Erythroblast (primary cell): ENCODE measurements around the gene DDAH2.

Experiments
- GATA1 ChIP-seq: IDR thresholded peaks from 2 replicates; pipeline ENCODE4 v1.6.1; 2011; ENCODE audit warnings: low read depth, mild to moderate bottlenecking, control low read depth, low read length, moderate library complexity
- POLR2A ChIP-seq: IDR thresholded peaks from 2 replicates; pipeline ENCODE4 v1.6.1; 2011; ENCODE audit warnings: mild to moderate bottlenecking, low read length

- TF ChIP-seq POLR2A: no peak
- TF ChIP-seq GATA1: no peak
These were observed 34.5 kb upstream of the DDAH2 start for GRCh38 chr6:31763619-31763940.
